WTC11 (cell line): Measurements from ENCODE around the gene NRP2. TPM values are rescaled to one million over a fixed set of nuclear protein-coding genes. Genes with fewer than 3 reads are reported as not detected.

Experiments used
- ATAC-seq: fragments of 200-7000 bp; cut with Tn5 transposase; 2 replicates; pipeline ENCODE4 v1.10.0; 2021; ENCODE audit warnings: mild to moderate bottlenecking, moderate library complexity
- CTCF ChIA-PET: fragments of 300-600 bp; sonication (Branson Sonifier 250); formaldehyde crosslinking; loops from one replicate; lab custom pipeline; 2021; ENCODE audit warnings: antibody characterized with exemption; lab: Charles Lee
- POLR2A ChIA-PET: fragments of 350-600 bp; sonication (Branson Sonifier 250); formaldehyde crosslinking; loops from one replicate; lab custom pipeline; 2021; ENCODE audit warnings: antibody characterized with exemption; lab: Charles Lee
- DNase-seq: peaks from one replicate; pipeline ENCODE4 v3.0.0; 2021; ENCODE audit warnings: low spot score
- H3K27ac Mint-ChIP-seq: 2 replicates; pipeline ENCODE4 v1.8.0; 2021; ENCODE audit warnings: mixed read lengths
- H3K27me3 Mint-ChIP-seq: 2 replicates; pipeline ENCODE4 v1.8.0; 2021; ENCODE audit warnings: low read depth, mild to moderate bottlenecking, moderate library complexity, mixed read lengths
- H3K36me3 Mint-ChIP-seq: 2 replicates; pipeline ENCODE4 v1.8.0; 2021; ENCODE audit warnings: mixed read lengths
- H3K4me1 Mint-ChIP-seq: 2 replicates; pipeline ENCODE4 v1.8.0; 2022; ENCODE audit warnings: mixed read lengths
- H3K4me3 Mint-ChIP-seq: 2 replicates; pipeline ENCODE4 v1.8.0; 2021; ENCODE audit warnings: mild to moderate bottlenecking, moderate library complexity, mixed read lengths
- H3K9me3 Mint-ChIP-seq: 2 replicates; pipeline ENCODE4 v1.8.0; 2021; ENCODE audit warnings: mixed read lengths
- CREB1 ChIP-seq: sonication (generic); formaldehyde crosslinking; IDR thresholded peaks from 2 replicates; pipeline ENCODE4 v1.8.0; 2023; ENCODE audit warnings: mild to moderate bottlenecking, missing genetic modification reagents
- ETV6 ChIP-seq: sonication (generic); formaldehyde crosslinking; IDR thresholded peaks from 2 replicates; pipeline ENCODE4 v1.8.1; 2022; ENCODE audit warnings: mild to moderate bottlenecking, missing genetic modification reagents
- KAT7 ChIP-seq: sonication (generic); formaldehyde crosslinking; IDR thresholded peaks from 2 replicates; pipeline ENCODE4 v1.8.1; 2023; ENCODE audit warnings: missing genetic modification reagents, mild to moderate bottlenecking, borderline replicate concordance
- MYBL2 ChIP-seq: sonication (generic); formaldehyde crosslinking; IDR thresholded peaks from 2 replicates; pipeline ENCODE4 v1.8.1; 2023; ENCODE audit warnings: mild to moderate bottlenecking, moderate library complexity, missing genetic modification reagents
- PRRX2 ChIP-seq: fragments of 250-450 bp; sonication (Bioruptor Pico); IDR thresholded peaks from 2 replicates; pipeline ENCODE4 v1.8.0; 2021; ENCODE audit warnings: mild to moderate bottlenecking
- RORB ChIP-seq: fragments of 250-450 bp; sonication (Bioruptor Pico); IDR thresholded peaks from 2 replicates; pipeline ENCODE4 v1.9.0; 2021; ENCODE audit warnings: mild to moderate bottlenecking
- SOX15 ChIP-seq: fragments of 250-450 bp; sonication (Bioruptor Pico); IDR thresholded peaks from 2 replicates; pipeline ENCODE4 v1.9.0; 2021; ENCODE audit warnings: mild to moderate bottlenecking
- ZBTB21 ChIP-seq: sonication (generic); formaldehyde crosslinking; IDR thresholded peaks from 2 replicates; pipeline ENCODE4 v1.8.1; 2023; ENCODE audit warnings: mild to moderate bottlenecking, missing genetic modification reagents, borderline replicate concordance
- ZNF423 ChIP-seq: fragments of 250-450 bp; sonication (Bioruptor Pico); IDR thresholded peaks from 2 replicates; pipeline ENCODE4 v2.1.2; 2022; ENCODE audit warnings: mild to moderate bottlenecking, moderate library complexity
- total RNA-seq: library from RNA; stranded (reverse); gene quantifications from 3 replicates; pipeline ENCODE4 v1.2.3, GENCODE V29; 2021
- TF ChIP-seq, protein P1 (sequence below): sonication (generic); formaldehyde crosslinking; IDR thresholded peaks from 2 replicates; pipeline ENCODE4 v1.8.1; 2023; ENCODE audit warnings: mild to moderate bottlenecking, missing genetic modification reagents, moderate library complexity
- TF ChIP-seq, protein P2 (sequence below): fragments of 250-450 bp; sonication (Bioruptor Pico); IDR thresholded peaks from 2 replicates; pipeline ENCODE4 v1.8.0; 2021; ENCODE audit warnings: mild to moderate bottlenecking
- TF ChIP-seq, protein P3 (sequence below): sonication (generic); formaldehyde crosslinking; IDR thresholded peaks from 2 replicates; pipeline ENCODE4 v1.8.1; 2023; ENCODE audit warnings: mild to moderate bottlenecking, missing genetic modification reagents
- TF ChIP-seq, protein P4 (sequence below): fragments of 250-450 bp; sonication (Bioruptor Pico); IDR thresholded peaks from 2 replicates; pipeline ENCODE4 v2.1.2; 2022; ENCODE audit warnings: mild to moderate bottlenecking, moderate library complexity

Gene NRP2
- total RNA-seq, 1 experiment from 2014 or later, result 41.0 TPM

DNA sequence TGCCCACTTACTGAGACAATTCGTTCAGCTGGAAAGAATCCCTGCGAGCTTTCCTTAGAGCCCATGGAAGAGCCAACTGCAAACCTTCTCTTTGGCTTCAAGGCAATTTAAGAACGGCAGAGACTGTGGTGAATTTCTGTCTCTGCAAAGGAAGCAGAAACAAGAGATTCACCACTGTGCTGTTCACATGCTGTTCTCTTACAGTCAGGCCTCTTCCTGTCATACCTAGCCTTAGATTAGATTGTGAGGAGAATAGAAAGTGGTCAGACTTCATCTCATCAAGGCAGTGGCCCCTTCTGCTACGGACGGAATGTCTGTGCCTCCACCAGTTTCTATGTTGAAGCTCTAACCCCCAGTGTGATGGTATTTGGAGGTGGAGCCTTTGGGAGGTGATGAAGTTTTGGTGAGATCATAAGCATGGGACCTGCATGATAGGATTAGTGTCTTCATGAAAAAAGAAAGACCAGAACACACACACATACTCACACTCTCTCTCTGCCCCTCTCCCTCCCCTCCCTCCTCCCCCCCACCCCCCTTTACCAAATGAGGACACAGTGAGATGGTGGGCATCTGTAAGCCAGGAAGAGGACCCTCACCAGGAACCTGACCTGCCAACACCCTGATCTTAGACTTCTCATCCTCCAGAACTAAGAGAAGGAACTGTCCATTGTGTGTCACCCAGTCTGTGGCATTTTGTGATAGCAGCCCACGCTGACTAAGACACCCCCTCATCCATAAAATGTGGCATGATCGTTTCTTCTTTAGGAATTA lies 45.6 kb upstream of the NRP2 start:
- ChIA-PET POLR2A (no interaction called here), CTCF (no interaction called here)
- Mint-ChIP-seq H3K27me3 (no peaks in the 10 kb centered on the region), H3K36me3 (peaks cover 12% of the 10 kb centered on the region), H3K9me3 (peaks cover 29% of the 10 kb centered on the region), H3K4me1 (peaks cover 17% of the 10 kb centered on the region), H3K27ac (no peak overlapping the region), H3K4me3 (no peak overlapping the region)
- DNase-seq, result no peak
- TF ChIP-seq, protein P1, sequence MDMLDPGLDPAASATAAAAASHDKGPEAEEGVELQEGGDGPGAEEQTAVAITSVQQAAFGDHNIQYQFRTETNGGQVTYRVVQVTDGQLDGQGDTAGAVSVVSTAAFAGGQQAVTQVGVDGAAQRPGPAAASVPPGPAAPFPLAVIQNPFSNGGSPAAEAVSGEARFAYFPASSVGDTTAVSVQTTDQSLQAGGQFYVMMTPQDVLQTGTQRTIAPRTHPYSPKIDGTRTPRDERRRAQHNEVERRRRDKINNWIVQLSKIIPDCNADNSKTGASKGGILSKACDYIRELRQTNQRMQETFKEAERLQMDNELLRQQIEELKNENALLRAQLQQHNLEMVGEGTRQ (CRISPR knock-in tag), result no peak
- TF ChIP-seq, protein P2, sequence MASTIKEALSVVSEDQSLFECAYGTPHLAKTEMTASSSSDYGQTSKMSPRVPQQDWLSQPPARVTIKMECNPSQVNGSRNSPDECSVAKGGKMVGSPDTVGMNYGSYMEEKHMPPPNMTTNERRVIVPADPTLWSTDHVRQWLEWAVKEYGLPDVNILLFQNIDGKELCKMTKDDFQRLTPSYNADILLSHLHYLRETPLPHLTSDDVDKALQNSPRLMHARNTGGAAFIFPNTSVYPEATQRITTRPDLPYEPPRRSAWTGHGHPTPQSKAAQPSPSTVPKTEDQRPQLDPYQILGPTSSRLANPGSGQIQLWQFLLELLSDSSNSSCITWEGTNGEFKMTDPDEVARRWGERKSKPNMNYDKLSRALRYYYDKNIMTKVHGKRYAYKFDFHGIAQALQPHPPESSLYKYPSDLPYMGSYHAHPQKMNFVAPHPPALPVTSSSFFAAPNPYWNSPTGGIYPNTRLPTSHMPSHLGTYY, result no peak
- TF ChIP-seq, protein P3, sequence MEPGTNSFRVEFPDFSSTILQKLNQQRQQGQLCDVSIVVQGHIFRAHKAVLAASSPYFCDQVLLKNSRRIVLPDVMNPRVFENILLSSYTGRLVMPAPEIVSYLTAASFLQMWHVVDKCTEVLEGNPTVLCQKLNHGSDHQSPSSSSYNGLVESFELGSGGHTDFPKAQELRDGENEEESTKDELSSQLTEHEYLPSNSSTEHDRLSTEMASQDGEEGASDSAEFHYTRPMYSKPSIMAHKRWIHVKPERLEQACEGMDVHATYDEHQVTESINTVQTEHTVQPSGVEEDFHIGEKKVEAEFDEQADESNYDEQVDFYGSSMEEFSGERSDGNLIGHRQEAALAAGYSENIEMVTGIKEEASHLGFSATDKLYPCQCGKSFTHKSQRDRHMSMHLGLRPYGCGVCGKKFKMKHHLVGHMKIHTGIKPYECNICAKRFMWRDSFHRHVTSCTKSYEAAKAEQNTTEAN (CRISPR knock-in tag), result no peak
- TF ChIP-seq PRRX2 (CRISPR knock-in tag), result no peak
- no peak for TF ChIP-seq MYBL2 (CRISPR knock-in tag)
- no peak for TF ChIP-seq CREB1 (CRISPR knock-in tag)
- no peak for TF ChIP-seq ZNF423
- no peak for TF ChIP-seq ZBTB21
- TF ChIP-seq, protein P4, sequence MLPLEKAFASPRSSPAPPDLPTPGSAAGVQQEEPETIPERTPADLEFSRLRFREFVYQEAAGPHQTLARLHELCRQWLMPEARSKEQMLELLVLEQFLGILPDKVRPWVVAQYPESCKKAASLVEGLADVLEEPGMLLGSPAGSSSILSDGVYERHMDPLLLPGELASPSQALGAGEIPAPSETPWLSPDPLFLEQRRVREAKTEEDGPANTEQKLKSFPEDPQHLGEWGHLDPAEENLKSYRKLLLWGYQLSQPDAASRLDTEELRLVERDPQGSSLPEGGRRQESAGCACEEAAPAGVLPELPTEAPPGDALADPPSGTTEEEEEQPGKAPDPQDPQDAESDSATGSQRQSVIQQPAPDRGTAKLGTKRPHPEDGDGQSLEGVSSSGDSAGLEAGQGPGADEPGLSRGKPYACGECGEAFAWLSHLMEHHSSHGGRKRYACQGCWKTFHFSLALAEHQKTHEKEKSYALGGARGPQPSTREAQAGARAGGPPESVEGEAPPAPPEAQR (CRISPR knock-in tag), result no peak
- no peak for TF ChIP-seq ETV6 (CRISPR knock-in tag)
- no peak for ATAC-seq

DNA sequence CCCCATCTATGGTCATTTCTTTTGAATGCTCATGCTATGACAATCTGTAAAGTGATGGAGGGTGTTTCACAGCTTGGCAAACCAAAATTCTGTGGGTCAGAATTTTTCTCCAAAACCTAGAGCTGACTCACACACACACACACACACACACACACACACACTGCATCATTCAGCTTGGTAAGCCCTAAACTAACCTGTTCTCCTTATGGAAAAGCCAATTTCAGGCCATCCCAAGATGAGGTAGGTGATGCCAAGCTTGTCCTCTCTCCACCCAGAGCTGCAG lies 45.0 kb upstream of the NRP2 start:
- Mint-ChIP-seq H3K4me3 (no peak overlapping the region), H3K4me1 (peaks cover 20% of the 10 kb centered on the region), H3K36me3 (peaks cover 12% of the 10 kb centered on the region), H3K9me3 (peaks cover 24% of the 10 kb centered on the region), H3K27me3 (no peaks in the 10 kb centered on the region), H3K27ac (no peak overlapping the region)
- ChIA-PET CTCF (no interaction called here), POLR2A (no interaction called here)
- TF ChIP-seq KAT7 (CRISPR knock-in tag), result no peak
- TF ChIP-seq RORB (CRISPR knock-in tag), result no peak
- no peak for TF ChIP-seq SOX15 (CRISPR knock-in tag)
- DNase-seq (no peak), ATAC-seq (no peak)

DNA sequence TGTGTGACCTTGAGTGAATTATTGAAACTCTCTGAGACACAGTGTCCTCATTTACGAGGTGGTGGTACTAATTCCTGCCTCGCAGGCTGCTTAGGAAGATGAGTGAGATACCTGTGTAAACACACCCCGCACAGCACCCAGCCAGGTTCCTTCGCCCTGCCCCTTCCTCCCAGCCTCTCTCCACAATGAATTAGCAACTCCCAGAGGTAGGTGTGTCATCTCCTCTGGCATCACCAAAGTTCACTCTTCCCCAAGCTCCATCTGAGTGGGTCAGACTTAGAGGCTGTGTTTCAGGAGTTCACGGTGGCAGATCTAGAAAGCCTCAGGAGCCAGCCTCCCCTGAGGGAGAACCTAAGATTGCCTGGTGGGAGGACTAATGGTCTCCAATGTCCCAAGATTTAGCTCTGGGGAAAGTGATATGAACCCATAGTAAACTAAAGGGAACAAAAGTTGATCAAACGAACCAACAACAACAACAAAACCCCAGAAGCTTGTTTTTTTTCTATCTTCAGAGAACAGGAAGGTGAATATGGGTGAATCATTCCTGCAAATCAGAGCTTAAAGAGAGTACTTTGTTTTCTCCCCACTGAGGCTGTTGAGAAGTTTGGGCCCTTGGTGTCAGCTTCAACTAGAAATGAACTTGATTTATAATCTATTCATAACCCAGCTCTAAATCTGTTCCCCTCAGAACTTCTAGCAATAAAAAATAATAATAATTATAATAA lies 44.4 kb upstream of the NRP2 start:
- CTCF ChIA-PET, result interaction anchor here (1.0 kb wide), 1 partner anchor 38 kb away, joined by 3 read pairs; no protein-coding TSS in a partner anchor
- H3K4me1 Mint-ChIP-seq, result peaks cover 27% of the 10 kb centered on the region
- ATAC-seq, result no peak
- H3K36me3 Mint-ChIP-seq, result peaks cover 7% of the 10 kb centered on the region; the same call in 1 of the 2 replicates
- no peaks in the 10 kb centered on the region for H3K27me3 Mint-ChIP-seq
- peaks cover 17% of the 10 kb centered on the region for H3K9me3 Mint-ChIP-seq
- TF ChIP-seq, protein P1 (CRISPR knock-in tag), result no peak
- H3K27ac Mint-ChIP-seq, result no peak overlapping the region
- no peak for DNase-seq
- H3K4me3 Mint-ChIP-seq, result no peak overlapping the region
- POLR2A ChIA-PET, result no interaction called here
